Measurements from ENCODE around the gene CNNM1. TPM values are rescaled to one million over a fixed set of nuclear protein-coding genes. Genes with fewer than 3 reads are reported as not detected.

CNNM1 gene
- polyA plus RNA-seq, 3 donors, result under 0.01 to 0.59 (median 0.04) TPM

DNA sequence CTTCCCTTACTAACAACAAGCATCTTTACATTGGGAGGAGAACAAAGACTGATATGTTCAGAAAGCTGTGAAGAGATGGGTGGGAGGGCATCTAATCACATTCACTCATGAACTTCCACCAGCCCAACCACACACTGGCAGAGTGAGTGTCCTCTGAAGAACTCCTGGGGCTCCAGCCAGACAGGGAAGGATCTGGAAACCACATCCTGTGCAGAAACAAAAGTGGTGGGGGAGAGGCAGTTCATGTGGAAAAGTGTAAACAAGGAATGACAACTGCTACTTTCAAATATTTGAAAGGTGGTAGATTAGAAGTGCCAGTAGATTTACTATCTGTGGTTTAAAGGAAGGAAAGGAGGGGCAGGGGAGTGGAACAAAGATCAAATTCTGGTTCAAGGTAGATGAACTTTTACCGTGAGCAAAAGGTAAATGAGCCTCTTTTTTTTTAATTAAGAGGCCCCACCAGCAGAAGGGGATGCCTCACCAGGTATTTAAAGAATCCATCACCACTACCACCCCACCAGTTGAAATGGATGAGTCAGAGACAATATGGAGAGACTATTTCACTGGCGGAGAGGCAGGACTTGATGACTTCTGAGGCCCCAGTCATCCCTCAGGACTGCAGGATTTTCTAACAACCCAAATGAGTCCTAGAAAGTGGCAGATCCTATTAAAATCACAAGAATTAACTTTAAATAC, 66.7 kb downstream of the CNNM1 start:
- WGBS, 3 donors, result 51 to 70% (median 68%) methylated on average over 2 of the region's 2 CpGs
- no peak overlapping the region for H3K27ac ChIP-seq (ENCODE audit: low read depth, low read length)

- H3K27ac ChIP-seq (ENCODE audit: low read depth, low read length), result no peak overlapping the region
- 80 to 82% (median 81%) methylated on average over 3 of the region's 3 CpGs for WGBS, 3 donors
Observed at GRCh38 chr10:99396471-99396870, 67.3 kb downstream of the CNNM1 start.

DNA sequence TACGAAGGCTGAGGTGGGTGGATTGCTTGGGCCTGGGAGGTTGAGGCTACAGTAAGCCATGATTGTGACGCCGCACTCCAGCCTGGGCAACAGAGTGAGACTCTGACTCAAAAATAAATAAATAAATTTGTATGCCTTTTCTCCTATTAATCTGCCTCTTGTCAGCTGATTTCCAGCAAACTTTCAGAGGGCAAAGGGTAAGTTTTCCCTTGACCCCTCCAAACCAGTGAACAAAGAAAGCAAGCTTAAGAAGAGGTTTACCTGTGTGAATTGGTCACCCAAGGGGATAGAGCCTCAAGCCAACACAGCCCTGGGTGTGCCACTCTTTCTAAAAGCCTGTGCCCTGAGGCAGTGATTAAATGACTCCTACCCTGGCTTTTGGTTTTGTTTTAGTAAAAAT, 70.5 kb downstream of the CNNM1 start:
- 96 to 97% (median 96%) methylated on average over 3 of the region's 3 CpGs for WGBS, 3 donors
- H3K27ac ChIP-seq (ENCODE audit: low read depth, low read length), result no peak overlapping the region

DNA sequence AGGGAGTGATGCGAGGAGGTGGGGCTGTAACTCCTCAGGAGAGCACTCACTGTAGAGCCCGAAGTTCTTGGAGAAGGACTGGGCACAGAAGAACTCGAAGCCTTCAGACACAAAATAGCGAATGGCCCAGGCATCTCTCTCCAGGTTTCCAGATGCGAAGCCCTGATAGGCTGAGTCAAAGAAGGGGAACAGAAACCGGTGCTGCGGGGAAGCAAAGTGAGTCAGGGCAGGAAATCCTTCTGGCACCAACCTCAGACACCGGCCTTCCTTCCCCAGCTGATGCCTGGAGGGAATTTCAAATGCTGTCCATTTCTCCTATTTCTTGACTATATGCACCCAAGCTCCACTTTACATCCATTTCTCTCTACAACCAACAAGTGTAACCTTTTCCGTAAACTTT, 74.5 kb downstream of the CNNM1 start:
- 63 to 91% (median 67%) methylated on average over 9 of the region's 9 CpGs for WGBS, 3 donors

DNA sequence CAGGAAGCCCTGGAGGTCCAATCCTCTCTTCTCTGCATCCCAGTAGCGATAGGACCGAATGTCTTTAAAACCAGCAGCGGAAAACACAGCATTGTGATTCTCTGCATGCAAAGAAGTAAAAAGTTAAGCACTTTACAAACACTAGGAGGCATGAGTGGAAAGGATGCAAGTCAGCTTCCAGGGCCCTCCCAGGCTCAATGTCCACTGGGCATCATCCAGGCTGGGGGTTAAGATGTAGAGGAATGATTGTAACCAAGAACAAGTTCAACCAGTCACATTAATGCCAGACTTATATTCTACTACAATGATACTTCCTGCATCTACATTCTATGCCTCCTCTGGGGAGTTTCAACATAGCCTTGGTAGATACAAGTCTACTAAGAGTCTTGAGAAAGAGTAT, 77.0 kb downstream of the CNNM1 start:
- no peak overlapping the region for H3K27ac ChIP-seq (ENCODE audit: low read depth, low read length)
- 95 to 100% (median 96%) methylated on average over 3 of the region's 3 CpGs for WGBS, 3 donors

More for the DNA sequence above, 74.5 kb downstream of the CNNM1 start:
- H3K27ac ChIP-seq (ENCODE audit: low read depth, low read length), result no peak overlapping the region

DNA sequence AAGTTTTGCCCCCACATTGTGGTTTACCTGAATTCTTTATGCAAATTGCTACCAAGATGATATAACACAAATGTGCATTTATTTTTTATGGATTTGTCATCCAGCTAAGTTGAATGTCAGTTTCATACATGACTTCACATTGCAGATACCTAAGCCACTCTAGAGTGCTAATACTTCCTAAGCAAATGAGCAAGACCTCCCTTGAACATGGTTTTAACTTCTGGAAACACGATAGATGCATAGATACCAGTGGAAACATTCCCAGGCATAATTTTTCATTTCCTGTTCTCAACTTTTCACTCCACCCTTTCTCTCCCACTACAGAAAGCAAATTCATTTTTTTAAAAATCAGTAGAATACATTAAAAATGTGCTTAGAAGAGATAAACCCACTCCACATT, 81.0 kb downstream of the CNNM1 start:
- WGBS, 3 donors, result 33 to 64% (median 58%) methylated on average over 1 of the region's 1 CpG
- H3K27ac ChIP-seq (ENCODE audit: low read depth, low read length), result no peak overlapping the region

- H3K27ac ChIP-seq (ENCODE audit: low read depth, low read length), result no peak overlapping the region
- 91 to 94% (median 91%) methylated on average over 4 of the region's 4 CpGs for WGBS, 3 donors
Observed at GRCh38 chr10:99410876-99411275, 81.7 kb downstream of the CNNM1 start.

GRCh38 chr10:99411546-99411945, 82.4 kb downstream of the CNNM1 start:
- 88 to 96% (median 92%) methylated on average over 2 of the region's 2 CpGs for WGBS, 3 donors

DNA sequence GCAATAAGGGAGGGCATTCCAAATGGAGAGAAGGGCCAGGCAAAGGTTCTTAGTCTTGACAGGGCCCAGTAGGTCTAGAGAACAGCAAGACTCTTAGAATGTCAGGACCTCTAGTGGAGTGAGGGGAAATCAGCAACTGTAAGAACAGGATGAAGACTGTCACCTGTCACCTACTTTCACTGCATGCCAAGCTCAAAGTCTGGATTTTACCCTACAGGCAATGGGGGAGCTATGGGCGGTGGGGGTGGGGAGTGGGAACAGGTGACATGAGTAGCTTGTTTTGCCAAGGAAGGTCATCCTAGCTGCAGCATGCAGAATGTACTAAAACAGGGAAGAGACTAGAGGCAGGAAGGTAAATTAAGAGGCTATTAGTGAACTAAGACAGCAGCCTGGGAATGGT, 82.9 kb downstream of the CNNM1 start:
- H3K27ac ChIP-seq (ENCODE audit: low read depth, low read length), result no peak overlapping the region
- WGBS, 3 donors, result 68 to 96% (median 96%) methylated on average over 1 of the region's 1 CpG

More at GRCh38 chr10:99411546-99411945, 82.4 kb downstream of the CNNM1 start:
- H3K27ac ChIP-seq (ENCODE audit: low read depth, low read length), result no peak overlapping the region

DNA sequence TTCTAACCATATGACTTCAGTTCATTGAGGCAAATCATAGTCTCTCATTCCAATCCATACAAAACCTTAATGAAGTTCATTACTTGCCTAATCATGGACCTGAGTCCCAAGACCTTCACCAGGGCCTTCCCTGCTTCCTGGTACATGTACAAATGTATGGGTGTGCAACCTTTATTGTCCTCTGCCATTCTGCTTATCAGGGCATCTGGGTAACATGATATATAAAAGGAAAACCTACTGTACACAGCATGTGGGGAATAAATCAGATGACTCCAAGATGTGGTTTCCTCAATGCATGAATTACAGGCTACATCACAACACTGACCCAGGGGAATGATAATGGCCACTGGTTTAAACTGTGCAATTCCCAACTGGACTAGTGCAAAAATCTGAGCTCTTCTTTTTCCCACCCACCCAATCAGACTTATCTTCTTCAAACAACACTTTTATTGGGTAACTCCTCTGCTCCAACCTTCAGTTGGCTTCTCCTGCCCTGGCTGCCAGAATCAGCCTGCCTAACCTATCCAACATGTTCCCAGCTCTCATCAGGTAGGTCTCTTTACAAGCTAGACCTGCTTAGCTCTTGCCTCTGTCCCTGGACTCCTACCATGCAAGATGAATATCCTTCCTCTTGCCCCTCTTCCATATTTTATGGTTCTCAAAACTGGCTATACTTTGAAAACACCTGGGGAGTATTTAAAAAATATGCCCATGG, 89.9 kb downstream of the CNNM1 start:
- no peak overlapping the region for H3K27ac ChIP-seq (ENCODE audit: low read depth, low read length)

GRCh38 chr10:99419688-99420087, 90.5 kb downstream of the CNNM1 start:
- no peak overlapping the region for H3K27ac ChIP-seq (ENCODE audit: low read depth, low read length)
- 90 to 100% (median 97%) methylated on average over 2 of the region's 2 CpGs for WGBS, 3 donors

DNA sequence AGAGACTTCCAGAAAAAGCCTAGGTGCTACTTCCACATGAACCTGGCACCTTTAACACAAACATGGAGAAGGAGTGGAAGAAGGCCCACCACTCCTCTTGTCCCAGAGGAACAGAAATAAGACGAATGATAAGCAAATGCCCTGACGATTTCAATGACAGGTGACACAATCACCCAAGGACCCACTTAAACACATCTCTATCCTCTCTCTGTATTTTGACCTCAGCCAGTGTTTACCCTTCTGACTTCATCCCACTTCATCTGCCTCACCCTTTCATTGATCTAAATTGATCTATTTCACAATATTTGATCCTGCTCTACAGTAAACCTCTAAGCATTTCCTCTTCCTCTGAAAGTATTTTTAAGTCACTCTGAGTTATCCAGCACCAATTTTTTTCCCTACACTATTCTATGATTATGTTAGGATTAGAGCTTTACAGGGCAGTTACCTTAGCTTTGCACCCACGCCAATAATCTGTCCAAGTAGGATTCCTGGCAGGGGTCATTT, 92.1 kb downstream of the CNNM1 start:
- WGBS, 3 donors, result 81 to 92% (median 91%) methylated on average over 3 of the region's 3 CpGs
- no peak overlapping the region for H3K27ac ChIP-seq (ENCODE audit: low read depth, low read length)

DNA sequence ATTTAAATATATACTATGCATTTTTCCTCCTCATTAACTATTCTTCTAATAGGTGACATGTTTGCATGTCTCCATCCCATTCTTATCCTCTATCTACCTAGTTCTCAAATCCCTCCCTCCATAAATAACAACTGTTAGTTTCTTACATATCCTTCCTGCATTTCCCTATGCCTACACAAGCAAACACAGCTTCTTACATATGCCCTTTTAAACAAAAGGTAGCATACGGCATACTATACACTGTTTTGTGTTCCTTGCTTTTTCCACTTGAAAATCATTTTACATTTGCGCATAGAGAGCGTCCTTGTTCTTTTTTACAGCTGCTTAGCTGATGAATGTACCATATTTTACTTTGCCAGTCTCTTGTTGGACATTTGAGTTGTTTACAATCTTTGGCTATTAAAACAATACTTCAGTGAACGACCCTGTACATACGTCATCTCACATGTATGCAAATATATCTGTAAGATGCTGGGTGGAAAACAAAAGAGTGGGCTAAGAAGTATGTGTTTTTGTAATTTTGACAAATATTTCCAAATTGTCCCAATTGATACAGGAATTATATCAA, 93.5 kb downstream of the CNNM1 start:
- no peak overlapping the region for H3K27ac ChIP-seq (ENCODE audit: low read depth, low read length)
- 93 to 97% (median 95%) methylated on average over 5 of the region's 5 CpGs for WGBS, 3 donors

DNA sequence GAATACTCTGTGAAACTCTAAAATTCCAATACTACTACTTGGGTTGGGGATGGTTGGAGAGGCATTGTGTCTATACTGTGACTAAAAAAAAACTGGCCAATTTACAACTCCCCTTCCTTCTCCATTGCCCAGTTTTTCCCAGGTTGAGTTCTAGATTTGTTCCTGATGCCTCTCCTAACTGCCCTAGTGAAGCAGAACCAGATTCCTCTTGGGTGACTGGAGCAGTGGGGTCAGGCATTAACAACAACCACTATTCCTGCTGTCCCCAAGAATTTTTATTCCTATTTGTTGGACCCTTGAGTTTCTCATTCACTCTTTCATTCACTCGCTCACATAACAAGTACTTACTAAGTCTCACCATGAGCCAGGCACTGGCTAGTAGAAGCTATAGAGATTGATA, 95.5 kb downstream of the CNNM1 start:
- H3K27ac ChIP-seq (ENCODE audit: low read depth, low read length), result no peak overlapping the region
- WGBS, 3 donors, result 94 to 98% (median 96%) methylated on average over 1 of the region's 1 CpG

- H3K27ac ChIP-seq (ENCODE audit: low read depth, low read length), result no peak overlapping the region
- 93 to 96% (median 93%) methylated on average over 1 of the region's 1 CpG for WGBS, 3 donors
Observed at GRCh38 chr10:99425204-99425603, 96.0 kb downstream of the CNNM1 start.

- no peak overlapping the region for H3K27ac ChIP-seq (ENCODE audit: low read depth, low read length)
- 45 to 85% (median 82%) methylated on average over 3 of the region's 3 CpGs for WGBS, 3 donors
Observed at GRCh38 chr10:99426689-99427088, 97.5 kb downstream of the CNNM1 start.

- no peak overlapping the region for H3K27ac ChIP-seq (ENCODE audit: low read depth, low read length)
- WGBS, 3 donors, result 79 to 87% (median 87%) methylated on average over 4 of the region's 4 CpGs
Observed at GRCh38 chr10:99427566-99428190, 98.5 kb downstream of the CNNM1 start.

DNA sequence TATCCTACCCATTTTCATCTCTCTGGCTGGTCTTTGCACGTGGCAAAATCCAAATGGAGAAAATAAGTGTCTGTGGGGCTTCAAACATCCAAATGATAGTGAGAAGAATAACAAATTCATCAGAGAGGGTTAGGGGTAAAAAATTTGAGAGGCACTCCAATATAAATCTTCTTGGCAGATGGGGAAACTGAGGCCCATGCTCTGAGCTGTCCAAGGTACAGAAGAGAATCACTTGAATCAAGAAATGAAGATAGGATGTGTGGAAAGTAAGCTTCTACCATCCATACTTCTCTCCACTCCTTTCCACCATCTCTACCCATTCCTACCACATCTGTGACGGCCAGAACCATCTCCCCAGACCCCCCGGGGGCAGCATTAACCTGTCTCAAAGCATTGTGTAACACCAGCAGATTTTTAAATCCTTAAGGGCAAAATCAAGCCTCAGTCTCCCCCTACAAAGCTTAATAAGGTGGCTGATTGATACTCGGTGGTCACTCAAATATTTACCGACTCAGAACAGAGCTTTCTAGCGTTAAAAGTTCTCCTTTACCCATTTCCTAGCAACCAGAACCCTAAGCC, 100.5 kb downstream of the CNNM1 start:
- H3K27ac ChIP-seq (ENCODE audit: low read depth, low read length), result no peak overlapping the region
- 19 to 37% (median 34%) methylated on average over 6 of the region's 6 CpGs for WGBS, 3 donors

GRCh38 chr10:99430116-99430450, 100.9 kb downstream of the CNNM1 start:
- no peak overlapping the region for H3K27ac ChIP-seq (ENCODE audit: low read depth, low read length)
- WGBS, 3 donors, result 4 to 8% (median 8%) methylated on average over 14 of the region's 14 CpGs
